ENCODE measurements around the gene GEMIN4. TPM values are rescaled to one million over a fixed set of nuclear protein-coding genes. Genes with fewer than 3 reads are reported as not detected.

The GEMIN4 gene
- polyA plus RNA-seq, 1 of the 3 experiments (the other 2 are of a cell fraction) = 12.5 TPM

DNA sequence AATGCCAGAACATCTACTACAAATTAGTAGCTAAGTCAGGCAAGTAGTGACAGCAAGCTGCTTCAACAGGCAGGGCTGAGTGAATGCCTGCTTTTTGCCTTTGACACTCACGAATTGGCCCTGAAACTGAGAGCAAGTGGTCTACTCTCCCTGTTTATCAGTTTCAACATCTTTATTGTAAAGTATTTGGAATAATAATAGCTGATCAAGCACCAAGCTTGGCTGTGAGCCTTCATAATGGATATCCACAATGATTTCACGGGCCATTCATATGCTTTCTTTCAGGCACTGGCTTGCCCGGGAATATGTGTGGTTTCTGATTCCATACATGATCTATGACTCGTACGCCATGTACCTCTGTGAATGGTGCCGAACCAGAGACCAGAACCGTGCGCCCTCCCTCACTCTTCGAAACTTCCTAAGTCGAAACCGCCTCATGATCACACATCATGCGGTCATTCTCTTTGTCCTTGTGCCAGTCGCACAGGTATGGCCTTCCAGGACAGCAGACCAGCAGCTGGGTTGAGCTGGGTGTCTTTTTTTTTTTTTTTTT is 14.4 kb downstream of the GEMIN4 start:
- WGBS (ENCODE audit: low lambda C conversion rate) = 94% methylated on average over 13 of the region's 13 CpGs
- no peak overlapping the region for H3K4me2 ChIP-seq
- H3K9me3 ChIP-seq = no peaks in the 10 kb centered on the region
- H3K27ac ChIP-seq (ENCODE audit: low read depth in 2 of 2, low read length in 1 of 2) = no peak overlapping the region; a peak in 1 of 4 replicates
- no peak overlapping the region for H3K9ac ChIP-seq
- no peaks in the 10 kb centered on the region for H3K9me2 ChIP-seq
- 0 out of 2 replicates have a peak, but pooled peaks cover 3% of the 10 kb centered on the region for H4K20me1 ChIP-seq (ENCODE audit: insufficient read depth)
- CTCF ChIA-PET = interaction anchor here (1.2 to 1.5 kb wide), 3 partner anchors 14 to 325 kb away, joined by 3 to 6 read pairs (median 5); partner anchors contain the start of gene GEMIN4
- no peak overlapping the region for H3K4me3 ChIP-seq (ENCODE audit: low read depth in 2 of 2, low read length in 1 of 2)
- POLR2A ChIA-PET = no interaction called here
- H2AFZ ChIP-seq (ENCODE audit: low read depth) = no peak overlapping the region
- H3K79me2 ChIP-seq (ENCODE audit: insufficient read depth) = peaks cover 48% of the 10 kb centered on the region
- TF ChIP-seq GABPA (IDR thresholded peaks at IDR 0.05; ENCODE audit: low read depth) = no peak
- no peak for TF ChIP-seq FOSL2 (IDR thresholded peaks at IDR 0.05; ENCODE audit: borderline replicate concordance, low read depth)
- no peak for TF ChIP-seq ELF1 (IDR thresholded peaks at IDR 0.05)
- no peak for TF ChIP-seq FOXJ3 (CRISPR knock-in tag; IDR thresholded peaks at IDR 0.05)
- TF ChIP-seq, protein P1, sequence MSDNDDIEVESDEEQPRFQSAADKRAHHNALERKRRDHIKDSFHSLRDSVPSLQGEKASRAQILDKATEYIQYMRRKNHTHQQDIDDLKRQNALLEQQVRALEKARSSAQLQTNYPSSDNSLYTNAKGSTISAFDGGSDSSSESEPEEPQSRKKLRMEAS (IDR thresholded peaks at IDR 0.05; ENCODE audit: low read depth) = no peak
- TF ChIP-seq, protein P2, sequence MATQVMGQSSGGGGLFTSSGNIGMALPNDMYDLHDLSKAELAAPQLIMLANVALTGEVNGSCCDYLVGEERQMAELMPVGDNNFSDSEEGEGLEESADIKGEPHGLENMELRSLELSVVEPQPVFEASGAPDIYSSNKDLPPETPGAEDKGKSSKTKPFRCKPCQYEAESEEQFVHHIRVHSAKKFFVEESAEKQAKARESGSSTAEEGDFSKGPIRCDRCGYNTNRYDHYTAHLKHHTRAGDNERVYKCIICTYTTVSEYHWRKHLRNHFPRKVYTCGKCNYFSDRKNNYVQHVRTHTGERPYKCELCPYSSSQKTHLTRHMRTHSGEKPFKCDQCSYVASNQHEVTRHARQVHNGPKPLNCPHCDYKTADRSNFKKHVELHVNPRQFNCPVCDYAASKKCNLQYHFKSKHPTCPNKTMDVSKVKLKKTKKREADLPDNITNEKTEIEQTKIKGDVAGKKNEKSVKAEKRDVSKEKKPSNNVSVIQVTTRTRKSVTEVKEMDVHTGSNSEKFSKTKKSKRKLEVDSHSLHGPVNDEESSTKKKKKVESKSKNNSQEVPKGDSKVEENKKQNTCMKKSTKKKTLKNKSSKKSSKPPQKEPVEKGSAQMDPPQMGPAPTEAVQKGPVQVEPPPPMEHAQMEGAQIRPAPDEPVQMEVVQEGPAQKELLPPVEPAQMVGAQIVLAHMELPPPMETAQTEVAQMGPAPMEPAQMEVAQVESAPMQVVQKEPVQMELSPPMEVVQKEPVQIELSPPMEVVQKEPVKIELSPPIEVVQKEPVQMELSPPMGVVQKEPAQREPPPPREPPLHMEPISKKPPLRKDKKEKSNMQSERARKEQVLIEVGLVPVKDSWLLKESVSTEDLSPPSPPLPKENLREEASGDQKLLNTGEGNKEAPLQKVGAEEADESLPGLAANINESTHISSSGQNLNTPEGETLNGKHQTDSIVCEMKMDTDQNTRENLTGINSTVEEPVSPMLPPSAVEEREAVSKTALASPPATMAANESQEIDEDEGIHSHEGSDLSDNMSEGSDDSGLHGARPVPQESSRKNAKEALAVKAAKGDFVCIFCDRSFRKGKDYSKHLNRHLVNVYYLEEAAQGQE (IDR thresholded peaks at IDR 0.05; ENCODE audit: low read depth, low read length) = no peak
- TF ChIP-seq SIN3A (IDR thresholded peaks at IDR 0.05; ENCODE audit: borderline replicate concordance, low read depth, low read length) = no peak
- TF ChIP-seq MXI1 (IDR thresholded peaks at IDR 0.05; ENCODE audit: low read depth, low read length) = no peak
- TF ChIP-seq TAF1 (IDR thresholded peaks at IDR 0.05; ENCODE audit: borderline replicate concordance, low read depth, low read length) = no peak
- TF ChIP-seq NRF1 (IDR thresholded peaks at IDR 0.05; ENCODE audit: low read depth, low read length) = no peak
- no peak for TF ChIP-seq TCF12 (IDR thresholded peaks at IDR 0.05)
- TF ChIP-seq, protein P3, sequence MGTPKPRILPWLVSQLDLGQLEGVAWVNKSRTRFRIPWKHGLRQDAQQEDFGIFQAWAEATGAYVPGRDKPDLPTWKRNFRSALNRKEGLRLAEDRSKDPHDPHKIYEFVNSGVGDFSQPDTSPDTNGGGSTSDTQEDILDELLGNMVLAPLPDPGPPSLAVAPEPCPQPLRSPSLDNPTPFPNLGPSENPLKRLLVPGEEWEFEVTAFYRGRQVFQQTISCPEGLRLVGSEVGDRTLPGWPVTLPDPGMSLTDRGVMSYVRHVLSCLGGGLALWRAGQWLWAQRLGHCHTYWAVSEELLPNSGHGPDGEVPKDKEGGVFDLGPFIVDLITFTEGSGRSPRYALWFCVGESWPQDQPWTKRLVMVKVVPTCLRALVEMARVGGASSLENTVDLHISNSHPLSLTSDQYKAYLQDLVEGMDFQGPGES (IDR thresholded peaks at IDR 0.05; ENCODE audit: low read depth, low read length) = no peak
- no peak for TF ChIP-seq RXRA (IDR thresholded peaks at IDR 0.05; ENCODE audit: borderline replicate concordance, low read depth)
- TF ChIP-seq, protein P4, sequence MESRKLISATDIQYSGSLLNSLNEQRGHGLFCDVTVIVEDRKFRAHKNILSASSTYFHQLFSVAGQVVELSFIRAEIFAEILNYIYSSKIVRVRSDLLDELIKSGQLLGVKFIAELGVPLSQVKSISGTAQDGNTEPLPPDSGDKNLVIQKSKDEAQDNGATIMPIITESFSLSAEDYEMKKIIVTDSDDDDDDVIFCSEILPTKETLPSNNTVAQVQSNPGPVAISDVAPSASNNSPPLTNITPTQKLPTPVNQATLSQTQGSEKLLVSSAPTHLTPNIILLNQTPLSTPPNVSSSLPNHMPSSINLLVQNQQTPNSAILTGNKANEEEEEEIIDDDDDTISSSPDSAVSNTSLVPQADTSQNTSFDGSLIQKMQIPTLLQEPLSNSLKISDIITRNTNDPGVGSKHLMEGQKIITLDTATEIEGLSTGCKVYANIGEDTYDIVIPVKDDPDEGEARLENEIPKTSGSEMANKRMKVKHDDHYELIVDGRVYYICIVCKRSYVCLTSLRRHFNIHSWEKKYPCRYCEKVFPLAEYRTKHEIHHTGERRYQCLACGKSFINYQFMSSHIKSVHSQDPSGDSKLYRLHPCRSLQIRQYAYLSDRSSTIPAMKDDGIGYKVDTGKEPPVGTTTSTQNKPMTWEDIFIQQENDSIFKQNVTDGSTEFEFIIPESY (IDR thresholded peaks at IDR 0.05; ENCODE audit: borderline replicate concordance, low read depth) = no peak
- no peak for TF ChIP-seq RFX5 (IDR thresholded peaks at IDR 0.05; ENCODE audit: low read length)
- TF ChIP-seq, protein P5, sequence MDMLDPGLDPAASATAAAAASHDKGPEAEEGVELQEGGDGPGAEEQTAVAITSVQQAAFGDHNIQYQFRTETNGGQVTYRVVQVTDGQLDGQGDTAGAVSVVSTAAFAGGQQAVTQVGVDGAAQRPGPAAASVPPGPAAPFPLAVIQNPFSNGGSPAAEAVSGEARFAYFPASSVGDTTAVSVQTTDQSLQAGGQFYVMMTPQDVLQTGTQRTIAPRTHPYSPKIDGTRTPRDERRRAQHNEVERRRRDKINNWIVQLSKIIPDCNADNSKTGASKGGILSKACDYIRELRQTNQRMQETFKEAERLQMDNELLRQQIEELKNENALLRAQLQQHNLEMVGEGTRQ (IDR thresholded peaks at IDR 0.05; ENCODE audit: borderline replicate concordance, low read depth, low read length) = no peak
- TF ChIP-seq, protein P6, sequence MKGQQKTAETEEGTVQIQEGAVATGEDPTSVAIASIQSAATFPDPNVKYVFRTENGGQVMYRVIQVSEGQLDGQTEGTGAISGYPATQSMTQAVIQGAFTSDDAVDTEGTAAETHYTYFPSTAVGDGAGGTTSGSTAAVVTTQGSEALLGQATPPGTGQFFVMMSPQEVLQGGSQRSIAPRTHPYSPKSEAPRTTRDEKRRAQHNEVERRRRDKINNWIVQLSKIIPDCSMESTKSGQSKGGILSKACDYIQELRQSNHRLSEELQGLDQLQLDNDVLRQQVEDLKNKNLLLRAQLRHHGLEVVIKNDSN (IDR thresholded peaks at IDR 0.05; ENCODE audit: borderline replicate concordance, low read depth) = no peak
- DNase-seq = no peak
- peaks cover 28 to 33% of the 10 kb centered on the region in 2 experiments for H3K36me3 ChIP-seq (replicated peaks in 1 of 2; ENCODE audit: control insufficient read depth in 1 of 2, insufficient read depth in 2 of 2, low read length in 1 of 2)
- H3K4me1 ChIP-seq (ENCODE audit: control insufficient read depth in 1 of 2, insufficient read depth in 2 of 2, low read depth in 1 of 2, low read length in 1 of 2) = peaks cover 0 to 8% of the 10 kb centered on the region in 2 experiments; a peak in 1 of 4 replicates
- H3K27me3 ChIP-seq (ENCODE audit: insufficient read depth) = no peaks in the 10 kb centered on the region
- peaks cover 2% of the 10 kb centered on the region for H3F3A ChIP-seq (replicated peaks; ENCODE audit: insufficient read depth)
